Renal cortex interstitium (tissue), 11 donors: ENCODE measurements around the gene PDIK1L. TPM values are rescaled to one million over a fixed set of nuclear protein-coding genes. Genes with fewer than 3 reads are reported as not detected.

ENCODE experiments used
- DNase-seq, 11 donors: peaks; one replicate each; pipeline ENCODE4 v3.0.0-alpha.2; 2013; ENCODE audit warnings: low read depth in 9 of 11, low spot score in 4 of 11; ENCODE audit errors: extremely low read depth in 1 of 11
- polyA plus RNA-seq, 3 donors: library from polyadenylated mRNA; unstranded; fragments of 120-200 nt; gene quantifications; one replicate each; pipeline ENCODE4 v1.2.1, GENCODE V29; 2013; ENCODE audit not compliant: insufficient read length in 3 of 3

PDIK1L gene
- polyA plus RNA-seq, 3 donors: 16.8 to 21.0 (median 17.5) TPM

- peak in 8 of 11 donors; percentile 64 to 79 (median 70) for DNase-seq
These were observed 694 bp upstream of the PDIK1L start for GRCh38 chr1:26110731-26111529.

- no peak for DNase-seq
These were observed 767 bp downstream of the PDIK1L start for GRCh38 chr1:26112407-26112775.

GRCh38 chr1:26114165-26114927 lies 2.7 kb downstream of the PDIK1L start:
- no peak for DNase-seq

- DNase-seq: no peak
These were observed 8.4 kb downstream of the PDIK1L start for GRCh38 chr1:26119892-26120608.

GRCh38 chr1:26121854-26122773 lies 10.5 kb downstream of the PDIK1L start:
- DNase-seq: no peak

GRCh38 chr1:26122988-26123973 lies 11.7 kb downstream of the PDIK1L start:
- no peak for DNase-seq

DNA sequence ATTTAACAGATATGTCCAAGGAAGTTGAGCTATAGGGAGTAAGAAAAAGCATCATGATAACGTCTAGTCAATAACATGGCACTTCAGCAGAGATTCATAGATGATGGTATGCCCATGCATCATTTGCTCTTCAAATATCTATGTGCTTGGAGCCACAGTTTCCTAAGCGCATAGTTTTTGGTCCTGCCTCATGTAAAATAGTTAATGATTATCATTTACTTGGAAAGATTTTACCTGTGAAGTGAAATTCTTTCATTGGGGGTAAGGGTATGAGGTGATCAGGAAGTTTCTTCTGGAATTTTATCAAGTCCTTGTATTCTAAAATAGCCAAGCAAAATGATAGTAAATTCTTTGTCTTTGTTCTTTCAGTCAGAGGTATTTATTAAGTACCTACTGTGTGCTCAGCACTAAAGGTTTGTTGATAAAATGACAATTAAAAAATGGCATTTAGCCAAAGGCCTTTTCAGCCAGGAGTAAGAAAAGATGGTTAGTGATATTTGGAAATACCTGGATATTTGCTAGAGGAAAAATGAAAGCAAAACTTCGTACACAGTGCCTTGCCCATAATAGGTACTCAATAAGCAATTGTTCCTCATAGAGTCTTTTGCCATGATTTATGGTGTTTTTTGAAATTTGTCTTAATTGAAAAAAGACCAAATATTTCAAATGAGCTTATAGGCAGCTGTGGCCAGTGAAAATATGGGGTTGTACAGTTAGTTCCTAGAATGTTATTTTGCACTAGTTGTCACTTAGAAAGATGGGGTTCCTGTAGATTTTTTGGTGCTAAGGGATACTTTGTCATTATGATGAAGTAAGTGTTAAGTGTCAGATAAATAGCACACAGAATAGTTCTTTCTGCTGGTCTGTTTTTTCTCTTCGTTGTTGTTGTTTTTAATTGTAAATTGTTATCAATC lies 13.1 kb downstream of the PDIK1L start:
- DNase-seq: no peak

DNA sequence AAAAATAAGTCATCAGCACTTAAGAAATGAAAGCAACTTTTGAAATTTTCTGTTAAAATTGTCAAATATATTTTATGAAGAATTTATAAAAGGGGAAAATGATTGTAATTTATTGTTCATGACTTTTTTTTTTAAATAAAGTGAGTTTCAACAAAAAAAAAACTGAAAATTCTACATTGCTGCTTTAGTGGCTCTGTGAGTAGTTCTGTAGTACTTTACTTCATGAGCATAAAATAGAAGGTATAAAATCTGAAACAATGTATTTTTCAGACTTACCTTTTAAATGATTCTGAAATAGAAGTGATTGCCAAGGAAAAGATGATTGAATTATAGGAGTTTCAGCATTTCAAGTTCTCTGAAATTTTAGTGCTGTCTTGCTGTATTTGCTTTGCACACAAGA lies 13.8 kb downstream of the PDIK1L start:
- DNase-seq: no peak

GRCh38 chr1:26125946-26126320 lies 14.3 kb downstream of the PDIK1L start:
- DNase-seq: no peak

- no peak for DNase-seq
These were observed 14.9 kb downstream of the PDIK1L start for GRCh38 chr1:26126321-26127084.

DNA sequence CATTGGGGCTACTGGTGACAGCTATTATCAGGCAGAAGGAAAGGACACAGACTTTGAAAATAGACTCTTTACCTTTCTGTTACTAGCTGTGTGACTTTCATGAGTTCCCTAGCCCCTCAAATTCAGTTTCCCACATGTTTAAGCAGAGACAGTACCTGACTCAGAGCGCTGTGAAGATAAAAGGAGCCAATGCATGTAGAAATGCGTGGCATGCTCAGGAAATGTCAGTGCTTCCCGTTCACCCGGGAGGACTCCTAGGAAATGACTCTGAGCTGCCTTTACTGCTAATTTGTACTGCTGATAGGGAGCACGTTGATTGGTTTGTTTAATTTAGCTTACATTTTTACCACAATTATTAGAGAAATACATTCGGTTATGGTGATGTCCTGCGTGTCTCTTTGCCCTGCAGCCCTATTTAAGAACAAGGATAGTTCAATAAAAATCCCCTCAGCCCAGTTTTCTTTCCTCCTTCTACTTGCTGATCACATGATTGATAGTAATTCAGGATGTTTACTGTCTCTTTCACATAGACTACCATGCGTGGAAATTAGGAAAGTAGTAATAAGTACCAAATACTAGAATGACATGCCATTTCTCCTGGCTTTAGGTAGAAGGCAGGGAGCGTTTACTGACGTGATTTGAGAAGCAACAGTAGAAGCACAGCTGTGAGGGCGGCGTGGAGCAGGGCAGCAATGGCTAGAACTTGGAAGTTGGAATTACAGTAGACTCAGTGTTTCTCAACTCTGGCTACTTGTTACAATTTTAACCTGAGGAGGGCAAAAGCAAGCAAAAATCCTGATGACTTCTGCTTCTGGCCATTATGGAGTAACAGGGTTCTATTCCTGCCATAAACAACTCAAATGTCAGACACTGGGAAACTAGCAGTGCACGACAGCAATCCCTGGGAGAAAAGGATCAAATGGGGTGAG lies 15.9 kb downstream of the PDIK1L start:
- no peak for DNase-seq

DNA sequence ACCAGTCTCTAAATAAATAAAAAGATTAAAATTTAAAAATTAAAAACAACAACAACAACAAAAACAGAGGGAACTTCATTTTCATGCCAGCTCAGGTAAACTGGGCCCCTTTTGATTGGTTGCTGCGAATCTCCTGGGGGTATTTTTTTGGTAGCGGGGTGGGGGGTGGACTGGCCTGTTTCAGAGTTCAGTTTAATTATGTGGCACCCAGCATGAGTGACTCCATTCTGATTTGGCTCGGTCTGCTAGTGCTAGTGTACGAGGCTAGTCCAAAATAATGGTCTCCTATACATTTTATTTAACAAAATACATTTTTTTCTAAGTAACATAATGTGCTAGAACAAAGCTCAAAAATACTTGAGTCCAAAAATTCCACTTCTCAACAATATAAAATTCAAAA lies 18.2 kb downstream of the PDIK1L start:
- no peak for DNase-seq

DNA sequence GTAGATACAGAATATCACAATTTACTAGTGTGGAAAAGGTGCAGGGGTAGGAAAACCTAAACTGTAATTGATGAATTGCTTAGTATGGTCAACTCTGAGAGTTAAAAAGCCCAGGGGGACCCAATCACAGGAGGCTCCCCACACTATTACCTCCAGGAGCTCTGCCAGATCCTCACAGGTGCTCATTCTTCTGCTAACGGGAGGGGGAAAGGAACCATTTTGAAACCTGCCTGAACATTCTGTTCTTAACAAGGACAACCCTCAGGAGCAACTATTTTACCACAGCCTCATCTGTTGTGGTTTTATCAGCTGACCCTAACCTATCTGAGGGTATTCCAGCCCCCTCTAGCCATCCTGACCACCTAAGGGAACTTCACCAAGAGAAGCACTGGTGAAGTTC lies 19.1 kb downstream of the PDIK1L start:
- DNase-seq: no peak

DNA sequence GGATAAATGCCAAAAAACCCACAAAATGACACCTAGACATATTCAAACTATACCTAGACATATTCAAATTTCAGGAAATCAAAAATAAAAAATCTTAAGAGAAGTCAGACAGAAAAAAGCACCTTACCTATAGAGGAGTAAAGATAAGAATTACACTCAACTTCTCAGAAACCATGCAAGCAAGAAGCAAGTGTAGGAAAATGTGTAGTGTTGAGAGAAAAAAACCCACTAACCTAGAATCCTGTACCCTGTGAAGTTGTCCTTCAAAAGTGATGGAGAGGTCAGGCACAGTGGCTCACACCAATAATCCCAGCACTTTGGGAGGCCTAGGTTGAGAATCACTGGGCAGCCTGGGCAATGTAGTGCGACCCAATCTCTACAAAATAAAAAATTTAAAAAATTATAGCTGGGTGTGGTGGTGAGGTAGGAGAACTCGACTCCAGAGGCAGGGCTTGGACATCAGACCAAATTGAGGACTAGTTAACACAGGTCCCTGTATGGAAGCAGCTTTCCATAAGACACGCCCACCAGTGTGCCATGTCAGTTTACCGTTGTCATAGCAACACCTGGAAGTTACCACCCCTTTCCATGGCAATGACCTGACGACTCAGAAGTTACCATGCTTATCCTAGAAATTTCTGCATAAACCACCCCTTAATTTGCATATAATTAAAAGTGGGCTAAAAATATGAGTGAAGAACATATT lies 20.7 kb downstream of the PDIK1L start:
- DNase-seq: no peak

DNA sequence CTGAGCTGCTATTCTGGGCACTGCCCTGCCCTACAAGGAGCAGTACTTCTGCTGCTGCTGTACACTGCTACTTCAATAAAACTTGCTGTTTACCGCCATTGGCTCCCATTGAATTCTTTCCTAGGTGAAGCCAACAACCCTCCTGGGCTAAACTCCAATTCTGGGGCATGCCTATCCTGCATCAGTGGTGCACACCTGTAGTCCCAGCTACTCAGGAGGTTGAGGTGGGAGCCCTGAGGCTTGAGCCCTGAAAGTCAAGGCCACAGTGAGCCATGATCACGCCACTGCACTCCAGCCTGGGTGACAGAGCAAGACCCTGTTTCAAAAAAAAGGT lies 21.2 kb downstream of the PDIK1L start:
- DNase-seq: no peak
